Measurements from ENCODE around the gene DDX47.
"Not testable (repeated sequence)": the region's sequence is repeated elsewhere in the genome, so short reads cannot be mapped to it uniquely, and the experiment has no call there.

- not testable (repeated sequence) for TF ChIP-seq POLR2A, EP300, CTCF, POLR2AphosphoS5 (IDR thresholded peaks at IDR 0.05)
Measured at GRCh38 chr12:12875301-12875700, 62.2 kb downstream of the DDX47 start.
